ENCODE measurements around the gene C13orf46. TPM values are rescaled to one million over a fixed set of nuclear protein-coding genes. Genes with fewer than 3 reads are reported as not detected.

The C13orf46 gene
- total RNA-seq, 2 donors from 2014 or later = 0.75 to 3.4 TPM

- no peak for ATAC-seq
- intact Hi-C loops (cut with DNase I, micrococcal nuclease) = no loop called here
- no peak for DNase-seq
Measured at GRCh38 chr13:113903912-113904311, 70.0 kb downstream of the C13orf46 start.

Other genes with a start within 250 kb of the C13orf46 start
- 1 to 10 TPM; 1.9 to 2.4 TPM for gene TMEM255B, start 214.8 kb downstream of the C13orf46 start, total RNA-seq
- 100 to 1,000 TPM; 125 to 185 TPM for gene GAS6, start 110.0 kb downstream of the C13orf46 start, total RNA-seq
- 1 to 10 TPM; 6.5 to 9.0 TPM for gene RASA3, start 158.5 kb upstream of the C13orf46 start, total RNA-seq
- not detected for gene CFAP97D2, start 205.2 kb upstream of the C13orf46 start, total RNA-seq